Activated CD4-positive, CD25-positive, alpha-beta regulatory T cell (primary cell): Measurements from ENCODE around the gene GDF11.

Experiments used
- DNase-seq, 4 experiments: peaks; one replicate each; lab custom pipeline; 2025; lab: John Stamatoyannopoulos, UW

The GDF11 gene

GRCh38 chr12:55795950-55796349, 53.0 kb downstream of the GDF11 start:
- no peak for DNase-seq

DNA sequence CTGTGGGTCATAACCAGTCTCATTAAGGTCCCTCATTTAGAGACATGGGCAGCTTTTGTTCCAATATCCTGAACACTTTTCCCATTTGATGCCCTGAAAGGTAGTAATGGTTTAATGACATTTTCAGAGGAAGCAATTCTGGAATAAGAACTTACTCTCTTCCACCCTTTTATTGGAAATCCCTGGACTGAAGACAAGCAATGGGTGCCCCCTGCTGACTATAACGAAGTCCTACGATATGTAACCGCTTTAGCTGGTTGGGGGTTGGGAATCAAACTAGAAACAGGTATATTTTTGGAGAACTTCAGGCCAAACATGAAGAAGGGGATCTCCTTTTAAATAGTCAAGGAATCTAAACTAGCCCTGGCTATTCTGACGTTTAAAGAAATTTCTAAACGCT, 54.1 kb downstream of the GDF11 start:
- DNase-seq, result no peak

GRCh38 chr12:55797550-55797949, 54.6 kb downstream of the GDF11 start:
- no peak for DNase-seq
